GM10248 (cell line): ENCODE results near the gene CXCR3.

Experiments used
- CTCF ChIA-PET: fragments of 300-600 bp; sonication (Branson Sonifier 250); formaldehyde crosslinking; extraction: SDS; loops from one replicate; lab custom pipeline; 2021; ENCODE audit warnings: antibody characterized with exemption; lab: Yijun Ruan, JAX
- POLR2A ChIA-PET: fragments of 350-650 bp; sonication (Branson Sonifier 250); formaldehyde crosslinking; extraction: SDS; loops from one replicate; lab custom pipeline; 2020; ENCODE audit warnings: antibody characterized with exemption; lab: Yijun Ruan, JAX
- DNase-seq: peaks from one replicate; pipeline ENCODE4 v3.0.0; 2012; ENCODE audit errors: extremely low spot score
- TF ChIP-seq, protein P1 (sequence below): IDR thresholded peaks from 2 replicates; pipeline ENCODE4 v1.5.1; 2012; ENCODE audit warnings: mild to moderate bottlenecking, low read depth; ENCODE audit errors: extremely low read depth, missing control alignments, control extremely low read depth

CXCR3 gene

GRCh38 chrX:71627588-71628404, 9.5 kb upstream of the CXCR3 start:
- ChIA-PET CTCF (no interaction called here), POLR2A (no interaction called here)

GRCh38 chrX:71626576-71626975, 8.3 kb upstream of the CXCR3 start:
- POLR2A ChIA-PET, result no interaction called here
- TF ChIP-seq, protein P1, sequence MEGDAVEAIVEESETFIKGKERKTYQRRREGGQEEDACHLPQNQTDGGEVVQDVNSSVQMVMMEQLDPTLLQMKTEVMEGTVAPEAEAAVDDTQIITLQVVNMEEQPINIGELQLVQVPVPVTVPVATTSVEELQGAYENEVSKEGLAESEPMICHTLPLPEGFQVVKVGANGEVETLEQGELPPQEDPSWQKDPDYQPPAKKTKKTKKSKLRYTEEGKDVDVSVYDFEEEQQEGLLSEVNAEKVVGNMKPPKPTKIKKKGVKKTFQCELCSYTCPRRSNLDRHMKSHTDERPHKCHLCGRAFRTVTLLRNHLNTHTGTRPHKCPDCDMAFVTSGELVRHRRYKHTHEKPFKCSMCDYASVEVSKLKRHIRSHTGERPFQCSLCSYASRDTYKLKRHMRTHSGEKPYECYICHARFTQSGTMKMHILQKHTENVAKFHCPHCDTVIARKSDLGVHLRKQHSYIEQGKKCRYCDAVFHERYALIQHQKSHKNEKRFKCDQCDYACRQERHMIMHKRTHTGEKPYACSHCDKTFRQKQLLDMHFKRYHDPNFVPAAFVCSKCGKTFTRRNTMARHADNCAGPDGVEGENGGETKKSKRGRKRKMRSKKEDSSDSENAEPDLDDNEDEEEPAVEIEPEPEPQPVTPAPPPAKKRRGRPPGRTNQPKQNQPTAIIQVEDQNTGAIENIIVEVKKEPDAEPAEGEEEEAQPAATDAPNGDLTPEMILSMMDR, result no peak
- no peak for DNase-seq
- CTCF ChIA-PET, result no interaction called here

More at GRCh38 chrX:71627588-71628404, 9.5 kb upstream of the CXCR3 start:
- no peak for DNase-seq
- TF ChIP-seq, protein P1, result no peak

- ChIA-PET POLR2A (no interaction called here), CTCF (interaction anchor here (1.0 to 2.1 kb wide), 2 partner anchors 8 to 22 kb away, joined by 3 to 6 read pairs; no protein-coding TSS in a partner anchor)
- no peak for DNase-seq
- TF ChIP-seq, protein P1, result no peak
Measured at GRCh38 chrX:71625471-71625870, 7.2 kb upstream of the CXCR3 start.

DNA sequence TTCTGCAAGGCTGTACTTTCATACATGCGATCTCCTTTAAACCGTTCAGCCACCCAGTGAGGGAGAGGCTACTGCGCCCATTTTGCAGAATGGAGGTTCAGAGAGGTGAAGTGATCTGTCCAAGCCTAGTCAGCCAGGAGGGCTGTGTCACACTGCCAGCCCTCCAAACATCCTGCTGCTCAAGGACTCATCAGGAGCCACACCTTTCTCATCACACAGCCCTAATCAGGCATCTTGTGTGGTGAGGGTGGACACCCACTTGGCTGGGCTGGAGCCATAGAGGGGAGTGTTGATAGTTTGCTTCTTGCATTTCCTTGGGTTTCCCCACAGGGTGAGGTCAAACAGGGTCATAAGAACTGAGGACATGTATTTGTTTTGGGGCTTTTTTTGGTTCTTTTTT, 5.4 kb upstream of the CXCR3 start:
- POLR2A ChIA-PET, result no interaction called here
- CTCF ChIA-PET, result interaction anchor here (1.1 to 2.1 kb wide), 2 partner anchors 10 to 13 kb away, joined by 3 to 6 read pairs; no protein-coding TSS in a partner anchor
- TF ChIP-seq, protein P1, result no peak
- no peak for DNase-seq

DNA sequence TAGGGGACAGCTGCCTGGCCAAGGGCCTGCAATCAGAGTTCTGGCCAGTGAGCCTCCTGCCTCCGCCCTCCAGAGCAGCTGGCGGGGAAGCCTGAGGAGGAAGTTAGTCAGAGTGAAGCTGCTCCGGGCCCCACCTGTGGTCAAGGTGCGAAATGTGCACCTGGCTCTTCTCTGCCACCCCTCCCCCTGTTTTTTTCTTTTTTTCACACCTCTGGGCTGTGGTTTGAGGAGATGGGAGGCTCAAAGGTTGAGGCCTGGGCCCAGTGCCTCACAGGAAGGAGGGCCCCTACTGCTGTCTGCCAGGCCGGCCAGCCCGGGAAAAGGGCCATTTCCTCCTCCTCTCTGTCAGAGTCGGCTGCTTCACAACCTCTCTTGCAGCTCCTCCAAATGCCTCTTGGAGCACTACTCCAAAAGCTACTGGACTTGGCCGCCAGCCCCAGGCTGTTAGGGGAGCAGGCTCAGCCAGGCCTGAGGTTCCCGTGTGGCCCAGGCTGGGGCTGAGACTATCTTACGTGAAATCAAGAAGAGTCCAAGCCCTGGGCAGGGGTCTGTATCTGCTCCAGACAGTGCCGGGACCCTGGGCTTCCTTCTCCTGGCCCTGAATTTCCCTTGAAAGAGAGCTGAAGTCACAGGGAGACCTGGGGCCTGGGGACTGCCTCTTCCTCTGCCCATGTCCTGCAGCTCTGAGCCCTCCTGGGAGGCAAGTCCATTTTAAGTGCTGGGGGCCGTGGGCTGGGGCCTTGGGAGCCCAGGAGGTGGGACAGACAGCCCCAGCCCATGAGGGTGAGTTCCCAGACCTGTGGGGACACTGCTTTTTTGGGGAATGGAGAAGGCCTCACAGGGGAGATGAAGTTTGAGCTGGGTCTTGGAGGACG, 4.5 kb upstream of the CXCR3 start:
- TF ChIP-seq, protein P1, result no peak
- peak; percentile 64 for DNase-seq
- POLR2A ChIA-PET, result interaction anchor here (0.5 to 0.9 kb wide), 2 partner anchors 257 to 504 kb away, joined by 5 to 9 read pairs; partner anchors contain the start of genes MED12 and TAF1
- CTCF ChIA-PET, result interaction anchor here (0.8 to 2.7 kb wide), 5 partner anchors 10 to 59 kb away, joined by 3 to 13 read pairs (median 3); no protein-coding TSS in a partner anchor

DNA sequence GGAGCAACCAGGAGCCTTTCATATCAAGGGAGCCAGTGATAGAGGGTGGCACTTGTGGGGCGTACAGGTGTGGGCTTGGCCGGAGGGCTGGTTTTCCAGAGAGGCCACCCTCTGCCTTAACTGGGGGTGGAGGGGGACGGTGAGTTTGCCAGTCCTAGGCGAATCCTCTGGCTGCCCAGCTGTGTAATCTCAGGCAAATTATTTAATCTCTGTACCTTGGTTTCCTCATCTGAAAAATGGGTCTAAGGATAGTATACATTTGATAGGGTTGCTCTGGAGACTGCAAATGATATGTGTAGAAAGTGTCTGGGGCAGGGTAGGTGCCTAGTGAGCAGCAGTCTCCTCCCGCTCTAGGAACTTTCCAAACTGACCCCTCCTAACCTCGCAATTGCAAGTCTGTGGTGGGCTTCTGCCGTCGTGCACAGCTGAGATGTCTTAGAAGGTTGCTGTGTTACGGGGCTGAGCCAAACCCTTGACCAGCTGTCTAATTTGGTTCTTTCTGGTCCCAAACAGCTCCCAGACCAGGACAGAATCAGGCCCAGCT, 3.8 kb upstream of the CXCR3 start:
- DNase-seq, result no peak
- POLR2A ChIA-PET, result interaction anchor here (0.5 to 0.9 kb wide), 3 partner anchors 256 to 531 kb away, joined by 3 to 9 read pairs (median 5); partner anchors contain the start of genes MED12 and TAF1
- TF ChIP-seq, protein P1, result no peak
- CTCF ChIA-PET, result interaction anchor here (0.8 to 2.7 kb wide), 4 partner anchors 11 to 58 kb away, joined by 3 to 13 read pairs (median 3); no protein-coding TSS in a partner anchor
